Epithelial cell of proximal tubule (primary cell): Measurements from ENCODE around the gene PDE1C. TPM values are rescaled to one million over a fixed set of nuclear protein-coding genes. Genes with fewer than 3 reads are reported as not detected.
A peak's percentile ranks its signal among the peaks of the same experiment; 100 is the strongest.

ENCODE experiments used
- DNase-seq: peaks from one replicate; pipeline ENCODE4 v3.0.0-alpha.2; 2011; ENCODE audit warnings: low read depth
- H3K4me3 ChIP-seq: 2 replicates; pipeline ENCODE4 v1.5.1; 2011; ENCODE audit warnings: low read depth, mild to moderate bottlenecking, low read length
- CTCF ChIP-seq: conservative IDR thresholded peaks from 2 replicates; pipeline ENCODE4 v1.5.1; 2012; ENCODE audit warnings: low read depth, mild to moderate bottlenecking, low read length
- total RNA-seq: library from RNA; depleted of rRNA; stranded (reverse); fragments of >200 nt; gene quantifications from 2 replicates; pipeline ENCODE4 v1.2.3, GENCODE V29; 2015

Gene PDE1C
- total RNA-seq, 1 donor from 2014 or later: 5.9 TPM

- no peak for DNase-seq
- no peak overlapping the region for H3K4me3 ChIP-seq
- no peak for TF ChIP-seq CTCF
These were observed 115.7 kb downstream of the PDE1C start for GRCh38 chr7:31954500-31954899.

GRCh38 chr7:31953432-31953831 is 116.8 kb downstream of the PDE1C start:
- no peak for DNase-seq
- TF ChIP-seq CTCF: no peak
- H3K4me3 ChIP-seq: no peak overlapping the region

GRCh38 chr7:31950091-31950755 is 120.0 kb downstream of the PDE1C start:
- TF ChIP-seq CTCF: no peak
- DNase-seq: no peak

GRCh38 chr7:31948029-31948428 is 122.2 kb downstream of the PDE1C start:
- TF ChIP-seq CTCF: no peak
- H3K4me3 ChIP-seq: no peak overlapping the region
- DNase-seq: peak; percentile 92

More at GRCh38 chr7:31950091-31950755, 120.0 kb downstream of the PDE1C start:
- no peak overlapping the region for H3K4me3 ChIP-seq

GRCh38 chr7:31940167-31940566 is 130.0 kb downstream of the PDE1C start:
- H3K4me3 ChIP-seq: no peak overlapping the region
- no peak for TF ChIP-seq CTCF
- no peak for DNase-seq

GRCh38 chr7:31939076-31939475 is 131.1 kb downstream of the PDE1C start:
- no peak for TF ChIP-seq CTCF
- no peak for DNase-seq
- no peak overlapping the region for H3K4me3 ChIP-seq

GRCh38 chr7:31938650-31939049 is 131.6 kb downstream of the PDE1C start:
- peak; percentile 43 for TF ChIP-seq CTCF
- no peak for DNase-seq
- no peak overlapping the region for H3K4me3 ChIP-seq
